HG03565 (cell line): Measurements from ENCODE around the gene CNTNAP3B.
"Not testable (repeated sequence)": the region's sequence is repeated elsewhere in the genome, so short reads cannot be mapped to it uniquely, and the experiment has no call there.

Source experiments
- ATAC-seq: cut with Tn5 transposase; IDR thresholded peaks from one replicate; pipeline ENCODE4 v1.9.1; 2021; ENCODE audit warnings: mild to moderate bottlenecking, moderate library complexity; ENCODE audit not compliant: unreplicated experiment

Gene CNTNAP3B

GRCh38 chr9:41977965-41978600 is 151.1 kb downstream of the CNTNAP3B start:
- ATAC-seq, result not testable (repeated sequence)

GRCh38 chr9:41974906-41975305 is 154.3 kb downstream of the CNTNAP3B start:
- not testable (repeated sequence) for ATAC-seq

- not testable (repeated sequence) for ATAC-seq
These were observed 176.2 kb downstream of the CNTNAP3B start for GRCh38 chr9:41953007-41953406.

GRCh38 chr9:41941738-41942137 is 187.5 kb downstream of the CNTNAP3B start:
- ATAC-seq, result not testable (repeated sequence)

GRCh38 chr9:41938143-41938542 is 191.1 kb downstream of the CNTNAP3B start:
- ATAC-seq, result not testable (repeated sequence)

- ATAC-seq, result not testable (repeated sequence)
These were observed 193.5 kb downstream of the CNTNAP3B start for GRCh38 chr9:41935727-41936126.

- ATAC-seq, result not testable (repeated sequence)
These were observed 200.1 kb downstream of the CNTNAP3B start for GRCh38 chr9:41929172-41929571.

- not testable (repeated sequence) for ATAC-seq
These were observed 211.9 kb downstream of the CNTNAP3B start for GRCh38 chr9:41917374-41917773.

- ATAC-seq, result not testable (repeated sequence)
These were observed 223.7 kb downstream of the CNTNAP3B start for GRCh38 chr9:41905488-41905887.

- not testable (repeated sequence) for ATAC-seq
These were observed 226.5 kb downstream of the CNTNAP3B start for GRCh38 chr9:41902762-41903161.

- ATAC-seq, result not testable (repeated sequence)
These were observed 230.4 kb downstream of the CNTNAP3B start for GRCh38 chr9:41898720-41899343.

GRCh38 chr9:41874557-41874956 is 254.7 kb downstream of the CNTNAP3B start:
- ATAC-seq, result not testable (repeated sequence)

- not testable (repeated sequence) for ATAC-seq
These were observed 273.8 kb downstream of the CNTNAP3B start for GRCh38 chr9:41855422-41855821.

GRCh38 chr9:41851848-41852740 is 277.1 kb downstream of the CNTNAP3B start:
- not testable (repeated sequence) for ATAC-seq

- not testable (repeated sequence) for ATAC-seq
These were observed 281.4 kb downstream of the CNTNAP3B start for GRCh38 chr9:41847829-41848228.
